GM10847 (cell line): Measurements from ENCODE around the gene RALA.

Experiments
- POLR2A ChIP-seq: IDR thresholded peaks from 2 replicates; pipeline ENCODE4 v1.6.1; 2011; ENCODE audit not compliant: insufficient read length; ENCODE audit errors: extremely low read depth

Gene RALA

GRCh38 chr7:39606352-39606751 lies 17.0 kb upstream of the RALA start:
- no peak for TF ChIP-seq POLR2A

GRCh38 chr7:39606941-39607340 lies 16.4 kb upstream of the RALA start:
- TF ChIP-seq POLR2A: no peak

DNA sequence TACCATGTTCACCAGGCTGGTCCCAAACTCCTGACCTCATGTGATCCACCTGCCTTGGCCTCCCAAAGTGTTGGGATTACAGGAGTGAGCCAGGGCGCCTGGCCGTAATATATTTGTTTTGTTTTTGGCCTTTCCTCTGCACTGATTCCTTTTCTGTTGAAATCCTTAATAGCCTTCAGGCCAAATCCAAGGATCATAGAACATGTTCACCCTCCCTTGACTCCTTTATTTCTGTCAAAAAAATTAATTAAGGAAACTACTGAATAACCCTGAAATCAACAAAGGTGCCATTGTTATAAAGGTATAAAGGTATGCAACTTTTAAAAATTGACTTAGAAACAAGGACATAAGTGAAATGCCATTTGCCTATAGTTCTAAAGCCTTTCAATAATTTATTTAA lies 15.5 kb upstream of the RALA start:
- no peak for TF ChIP-seq POLR2A

GRCh38 chr7:39608278-39608677 lies 15.1 kb upstream of the RALA start:
- no peak for TF ChIP-seq POLR2A

DNA sequence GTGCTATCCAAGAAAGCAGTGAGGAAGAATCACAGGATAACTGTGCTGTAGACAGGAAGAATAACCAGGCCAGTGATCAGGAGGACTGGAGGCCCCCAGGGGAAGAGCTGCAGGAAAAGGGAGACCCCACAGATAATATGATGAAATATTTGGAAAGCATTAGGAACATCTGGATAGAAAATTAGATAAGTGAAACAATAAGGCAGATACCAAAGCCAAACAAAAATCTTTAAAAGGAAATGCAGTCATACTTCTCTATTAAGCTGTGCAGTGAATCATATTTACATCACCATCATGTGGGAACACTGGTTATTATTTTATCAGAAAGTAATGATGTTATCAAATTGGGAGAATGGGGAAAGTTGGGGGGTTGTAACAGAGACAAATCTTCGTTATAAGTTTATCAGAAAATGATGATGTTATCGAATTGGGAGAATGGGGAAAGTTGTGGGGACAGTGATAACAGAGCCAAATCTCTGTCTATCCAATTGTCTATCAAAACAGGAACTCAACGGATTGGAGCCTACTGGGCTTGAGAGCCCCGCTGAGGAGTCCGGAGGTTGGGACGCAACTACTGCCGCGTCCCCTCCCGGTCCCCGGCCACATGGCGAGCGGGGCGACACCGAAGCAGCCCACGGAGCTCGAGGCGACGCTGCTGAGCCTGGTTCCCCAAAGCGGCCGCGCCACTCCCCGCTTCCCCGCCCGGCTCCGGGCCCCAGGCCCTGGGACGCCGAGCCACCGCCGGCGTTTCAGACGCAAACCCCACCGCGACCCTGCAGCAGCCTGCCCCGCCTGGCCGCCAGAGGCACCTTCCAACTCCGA lies 14.0 kb upstream of the RALA start:
- no peak for TF ChIP-seq POLR2A

DNA sequence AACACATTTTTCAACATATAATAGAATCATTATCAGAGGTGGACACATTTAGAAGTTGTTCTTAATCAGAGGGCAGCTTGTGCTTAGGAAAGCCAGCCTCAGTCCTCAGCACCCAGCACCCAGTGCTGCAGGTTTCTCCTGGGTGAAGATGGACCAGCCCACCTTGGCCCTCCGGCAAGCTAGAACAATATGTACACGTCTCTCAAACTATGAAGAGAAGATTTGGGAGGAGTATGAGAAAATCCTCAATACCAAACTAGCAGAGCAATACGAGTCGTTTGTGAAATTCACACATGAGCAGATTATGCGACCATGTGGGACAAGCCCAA lies 13.5 kb upstream of the RALA start:
- TF ChIP-seq POLR2A: no peak

DNA sequence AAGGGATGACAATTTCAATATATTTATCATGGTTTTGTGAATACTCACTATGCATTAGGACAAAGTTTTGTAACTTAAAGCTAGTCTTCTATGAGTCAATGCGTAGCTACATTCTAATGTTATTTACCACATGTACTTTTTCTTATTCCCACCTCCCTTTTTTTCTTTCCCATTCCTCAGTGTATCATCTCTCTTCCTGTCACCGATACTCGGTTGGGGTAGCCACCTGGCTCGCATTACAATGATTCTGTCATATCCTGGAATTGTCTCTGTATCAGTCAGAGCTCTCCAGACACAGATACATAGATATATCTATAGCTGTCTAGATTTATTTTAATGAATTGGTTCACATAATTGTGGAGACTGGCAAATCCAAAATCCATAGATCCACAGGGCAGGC lies 9.8 kb upstream of the RALA start:
- no peak for TF ChIP-seq POLR2A

GRCh38 chr7:39614299-39614698 lies 9.1 kb upstream of the RALA start:
- TF ChIP-seq POLR2A: no peak

GRCh38 chr7:39615350-39615975 lies 7.9 kb upstream of the RALA start:
- no peak for TF ChIP-seq POLR2A

GRCh38 chr7:39616138-39616537 lies 7.2 kb upstream of the RALA start:
- no peak for TF ChIP-seq POLR2A

DNA sequence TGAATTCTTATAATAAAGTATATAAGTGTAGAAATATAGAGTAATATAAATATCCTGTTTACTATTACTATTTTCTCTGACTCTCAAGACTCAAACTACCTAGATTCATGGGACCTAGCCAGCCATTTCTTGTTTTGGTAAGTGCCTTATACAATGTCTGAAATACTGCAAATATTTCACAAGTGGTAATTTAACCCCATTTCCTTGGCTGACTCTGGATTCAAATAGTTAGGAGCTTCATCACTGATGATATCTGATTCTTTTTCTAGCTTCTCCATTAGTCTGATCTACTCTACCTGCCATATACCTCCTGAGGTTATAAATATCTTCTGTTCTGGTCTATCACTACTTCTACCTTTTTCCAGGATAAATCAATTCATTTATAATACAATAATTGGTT lies 6.4 kb upstream of the RALA start:
- TF ChIP-seq POLR2A: no peak

- no peak for TF ChIP-seq POLR2A
Observed at GRCh38 chr7:39618868-39619267, 4.5 kb upstream of the RALA start.

DNA sequence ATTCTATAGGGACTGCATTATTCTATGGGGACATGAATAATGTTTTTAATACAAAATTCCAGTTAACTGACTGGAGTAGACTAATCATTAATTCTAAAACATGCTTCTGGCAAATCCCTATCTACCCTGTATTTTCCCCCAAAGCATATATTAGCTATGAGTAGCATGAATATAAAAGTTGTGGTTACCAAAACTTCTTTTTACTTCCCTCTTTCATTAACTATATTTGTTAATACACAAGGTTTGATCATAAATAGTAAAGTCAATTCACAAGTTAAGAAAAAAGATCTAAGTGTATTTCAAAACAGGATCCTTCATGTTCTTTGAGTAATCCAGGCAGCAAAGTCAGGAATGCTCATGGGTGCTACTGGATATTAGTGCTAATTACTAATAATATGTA lies 2.9 kb upstream of the RALA start:
- no peak for TF ChIP-seq POLR2A

- no peak for TF ChIP-seq POLR2A
Observed at GRCh38 chr7:39621261-39621660, 2.1 kb upstream of the RALA start.

DNA sequence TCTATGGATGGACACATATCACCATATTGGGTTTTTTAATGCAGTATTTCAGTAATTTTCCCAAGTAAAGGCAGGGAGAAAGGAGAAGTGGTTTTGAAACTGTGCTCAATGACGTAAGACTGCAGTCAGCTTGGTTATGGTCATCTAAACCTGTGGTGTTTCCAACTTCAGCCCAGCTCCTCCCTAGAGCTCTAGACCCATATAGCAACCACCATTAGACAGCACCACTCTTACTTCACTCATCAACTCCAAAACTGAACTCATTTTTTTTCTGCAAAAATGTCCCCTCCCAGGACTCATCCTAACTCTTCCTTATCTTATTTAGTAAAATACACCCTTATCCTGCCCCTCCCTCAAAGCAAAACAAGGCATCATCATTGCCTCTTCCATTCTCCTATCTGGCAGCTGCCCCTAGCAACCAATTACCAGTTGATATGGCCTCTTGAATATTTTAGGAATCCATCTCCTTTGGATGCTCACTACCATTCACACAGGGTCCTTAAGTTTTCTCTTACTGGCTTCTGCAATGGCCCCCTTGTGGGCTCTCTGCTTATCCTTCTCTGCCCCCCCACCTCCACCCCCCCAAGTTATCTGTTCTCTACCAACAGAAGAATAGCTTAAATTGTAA lies 1.5 kb upstream of the RALA start:
- TF ChIP-seq POLR2A: no peak

GRCh38 chr7:39622609-39623008 lies 763 bp upstream of the RALA start:
- no peak for TF ChIP-seq POLR2A

DNA sequence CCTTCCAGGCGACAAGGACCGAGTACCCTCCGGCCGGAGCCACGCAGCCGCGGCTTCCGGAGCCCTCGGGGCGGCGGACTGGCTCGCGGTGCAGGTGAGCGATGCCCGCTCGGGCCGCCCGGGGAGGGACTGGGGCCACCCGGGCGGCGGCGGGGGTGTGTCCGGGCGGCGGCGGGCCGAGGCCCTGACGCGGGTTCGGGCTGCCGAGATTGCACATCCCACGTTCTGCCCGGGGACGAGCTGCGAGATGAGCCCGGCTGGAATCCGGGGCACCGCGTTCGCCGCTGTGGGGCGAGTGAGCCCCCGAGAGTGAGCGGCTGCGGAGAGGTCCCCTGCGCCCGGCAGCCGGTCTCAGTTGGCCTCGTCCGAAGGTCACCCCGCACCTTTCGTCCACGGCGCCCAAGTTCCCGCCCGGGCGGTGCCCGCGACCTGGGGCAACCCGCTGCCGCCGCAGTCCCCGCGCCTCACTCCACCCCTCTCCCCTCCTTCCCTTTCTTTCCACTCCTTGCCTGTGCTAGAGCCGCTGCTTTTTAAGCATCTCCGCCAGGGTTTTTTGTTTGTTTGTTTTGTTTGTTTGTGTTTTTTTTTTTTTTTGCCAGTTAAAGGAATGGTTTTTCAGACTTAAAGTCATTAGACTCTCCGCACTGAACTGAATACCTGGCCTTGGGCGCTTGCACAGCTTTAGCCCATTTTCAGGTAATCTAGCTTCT lies 515 bp downstream of the RALA start:
- no peak for TF ChIP-seq POLR2A

DNA sequence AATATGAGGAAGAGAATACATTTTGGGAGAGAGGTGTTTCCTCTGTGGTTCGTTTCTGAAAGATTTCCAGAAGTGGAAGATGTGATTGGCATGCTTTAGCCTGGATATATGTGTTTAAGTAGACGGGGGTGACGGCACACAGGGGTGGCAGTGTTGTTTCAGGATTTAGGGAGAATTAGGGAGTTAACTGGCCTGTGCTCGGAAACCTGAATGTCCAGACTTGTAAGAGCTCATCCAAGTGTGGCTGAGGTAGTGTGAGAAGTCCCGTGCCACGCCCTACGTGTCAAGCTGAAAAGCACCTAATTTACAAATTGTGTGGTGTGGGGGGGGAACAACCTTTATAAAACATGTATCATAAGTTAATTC lies 1.1 kb downstream of the RALA start:
- no peak for TF ChIP-seq POLR2A
